Mesendoderm (in vitro differentiated cells): ENCODE results near the gene MCF2L.

Source experiments
- DNase-seq: peaks from one replicate; pipeline ENCODE4 v3.0.0; 2013
- H2AK5ac ChIP-seq: 2 replicates; pipeline ENCODE4 v1.6.1; 2013; ENCODE audit warnings: low read length, inconsistent platforms
- H2BK120ac ChIP-seq: 2 replicates; pipeline ENCODE4 v1.6.1; 2013; ENCODE audit warnings: low read depth, mild to moderate bottlenecking, low read length, moderate library complexity, mixed read lengths
- H2BK15ac ChIP-seq: replicated peaks from 2 replicates; pipeline ENCODE4 v1.6.1; 2013; ENCODE audit warnings: low read depth, mild to moderate bottlenecking, moderate library complexity
- H2BK5ac ChIP-seq: 2 replicates; pipeline ENCODE4 v1.6.1; 2013; ENCODE audit warnings: low read length, inconsistent platforms
- H3K18ac ChIP-seq: 2 replicates; pipeline ENCODE4 v1.6.1; 2013; ENCODE audit warnings: mild to moderate bottlenecking, low read length, mixed read lengths
- H3K23ac ChIP-seq: one replicate; pipeline ENCODE4 v1.6.1; 2013; ENCODE audit warnings: low read length
- H3K27ac ChIP-seq: 2 replicates; pipeline ENCODE4 v1.5.1; 2013; ENCODE audit warnings: low read depth, mild to moderate bottlenecking, inconsistent platforms, low read length, moderate library complexity
- H3K27me3 ChIP-seq: 2 replicates; pipeline ENCODE4 v1.6.1; 2013; ENCODE audit warnings: low read length, control low read depth, mild to moderate bottlenecking, inconsistent platforms; ENCODE audit not compliant: insufficient read depth, poor library complexity
- H3K36me3 ChIP-seq: 2 replicates; pipeline ENCODE4 v1.6.1; 2013; ENCODE audit warnings: low read length, inconsistent platforms; ENCODE audit not compliant: control insufficient read depth, insufficient read depth
- H3K4ac ChIP-seq: one replicate; pipeline ENCODE4 v1.6.1; 2013; ENCODE audit warnings: low read depth, mild to moderate bottlenecking, low read length, moderate library complexity
- H3K4me1 ChIP-seq: 2 replicates; pipeline ENCODE4 v1.6.1; 2013; ENCODE audit warnings: low read depth, low read length, inconsistent platforms; ENCODE audit not compliant: control insufficient read depth
- H3K4me2 ChIP-seq: 2 replicates; pipeline ENCODE4 v1.6.1; 2013; ENCODE audit warnings: low read length
- H3K4me3 ChIP-seq: 2 replicates; pipeline ENCODE4 v1.5.1; 2013; ENCODE audit warnings: mild to moderate bottlenecking, low read length
- H3K56ac ChIP-seq: one replicate; pipeline ENCODE4 v1.6.1; 2013; ENCODE audit warnings: low read length
- H3K79me1 ChIP-seq: 2 replicates; pipeline ENCODE4 v1.6.1; 2013; ENCODE audit warnings: low read length, inconsistent platforms
- H3K79me2 ChIP-seq: 2 replicates; pipeline ENCODE4 v1.6.1; 2013; ENCODE audit warnings: mild to moderate bottlenecking, low read length; ENCODE audit not compliant: control insufficient read depth, insufficient read depth
- H3K9ac ChIP-seq: 2 replicates; pipeline ENCODE4 v1.6.1; 2013; ENCODE audit warnings: low read length, inconsistent platforms
- H4K5ac ChIP-seq: one replicate; pipeline ENCODE4 v1.6.1; 2013; ENCODE audit warnings: low read length
- H4K8ac ChIP-seq: one replicate; pipeline ENCODE4 v1.6.1; 2013; ENCODE audit warnings: low read depth, mild to moderate bottlenecking, control low read depth, low read length, moderate library complexity
- WGBS: extraction: QIAGEN DNeasy Blood & Tissue Kit; methylation state at CpG from one replicate; pipeline ENCODE4 v1.1.7; 2013; ENCODE audit warnings: low lambda C conversion rate, missing lambda C conversion rate; ENCODE audit not compliant: insufficient coverage; ENCODE audit errors: extremely low coverage; 5-methylcytosine and 5-hydroxymethylcytosine counted together

The MCF2L gene

GRCh38 chr13:112973577-112973951, 4.5 kb downstream of the MCF2L start:
- Histone ChIP-seq H2BK5ac (no peak overlapping the region), H3K79me2 (no peaks in the 10 kb centered on the region), H2BK15ac (no peak overlapping the region), H3K9ac (no peak overlapping the region), H3K79me1 (no peaks in the 10 kb centered on the region), H3K4me1 (no peaks in the 10 kb centered on the region), H3K27ac (no peak overlapping the region), H3K18ac (no peak overlapping the region), H3K56ac (no peak overlapping the region), H3K36me3 (no peaks in the 10 kb centered on the region), H3K4me3 (no peak overlapping the region), H3K27me3 (no peaks in the 10 kb centered on the region), H3K23ac (no peak overlapping the region), H2AK5ac (no peak overlapping the region), H4K5ac (no peak overlapping the region), H2BK120ac (no peak overlapping the region), H3K4me2 (no peak overlapping the region), H4K8ac (no peak overlapping the region), H3K4ac (no peak overlapping the region)
- WGBS = no CpG with 5 or more reads among the region's 18 CpGs
- no peak for DNase-seq

- Histone ChIP-seq H3K79me2 (no peaks in the 10 kb centered on the region), H3K4me2 (no peak overlapping the region), H3K27ac (no peak overlapping the region), H3K4me3 (no peak overlapping the region), H2BK15ac (no peak overlapping the region), H3K4me1 (no peaks in the 10 kb centered on the region), H3K56ac (no peak overlapping the region), H2AK5ac (no peak overlapping the region), H3K79me1 (no peaks in the 10 kb centered on the region), H3K23ac (no peak overlapping the region), H3K9ac (no peak overlapping the region), H3K27me3 (no peaks in the 10 kb centered on the region), H3K18ac (no peak overlapping the region), H4K5ac (no peak overlapping the region), H3K4ac (no peak overlapping the region), H2BK120ac (no peak overlapping the region), H2BK5ac (no peak overlapping the region), H4K8ac (no peak overlapping the region), H3K36me3 (no peaks in the 10 kb centered on the region)
- no peak for DNase-seq
- WGBS = no CpG with 5 or more reads among the region's 8 CpGs
Observed at GRCh38 chr13:112974125-112974524, 5.1 kb downstream of the MCF2L start.

- Histone ChIP-seq H3K36me3 (no peaks in the 10 kb centered on the region), H3K18ac (no peak overlapping the region), H2BK15ac (no peak overlapping the region), H3K4ac (no peak overlapping the region), H3K27me3 (no peaks in the 10 kb centered on the region), H4K8ac (no peak overlapping the region), H3K56ac (no peak overlapping the region), H3K9ac (no peak overlapping the region), H2AK5ac (no peak overlapping the region), H3K79me1 (no peaks in the 10 kb centered on the region), H3K4me3 (no peak overlapping the region), H3K79me2 (no peaks in the 10 kb centered on the region), H3K4me2 (no peak overlapping the region), H2BK120ac (no peak overlapping the region), H3K4me1 (no peaks in the 10 kb centered on the region), H4K5ac (no peak overlapping the region), H3K23ac (no peak overlapping the region), H2BK5ac (no peak overlapping the region), H3K27ac (no peak overlapping the region)
- WGBS = no CpG with 5 or more reads among the region's 13 CpGs
- no peak for DNase-seq
Observed at GRCh38 chr13:112974671-112975070, 5.7 kb downstream of the MCF2L start.

- Histone ChIP-seq H3K36me3 (no peaks in the 10 kb centered on the region), H2BK15ac (no peak overlapping the region), H3K56ac (no peak overlapping the region), H2BK5ac (no peak overlapping the region), H3K4ac (no peak overlapping the region), H3K4me2 (no peak overlapping the region), H3K4me1 (no peaks in the 10 kb centered on the region), H3K4me3 (no peak overlapping the region), H4K5ac (no peak overlapping the region), H3K27me3 (no peaks in the 10 kb centered on the region), H3K18ac (no peak overlapping the region), H4K8ac (no peak overlapping the region), H3K79me1 (no peaks in the 10 kb centered on the region), H3K79me2 (no peaks in the 10 kb centered on the region), H2BK120ac (no peak overlapping the region), H3K27ac (no peak overlapping the region), H2AK5ac (no peak overlapping the region), H3K9ac (no peak overlapping the region), H3K23ac (no peak overlapping the region)
- no CpG with 5 or more reads among the region's 21 CpGs for WGBS
- DNase-seq = no peak
Observed at GRCh38 chr13:112975401-112975939, 6.5 kb downstream of the MCF2L start.

- Histone ChIP-seq H3K27me3 (no peaks in the 10 kb centered on the region), H2BK5ac (no peak overlapping the region), H2AK5ac (no peak overlapping the region), H3K23ac (no peak overlapping the region), H3K27ac (no peak overlapping the region), H3K4ac (no peak overlapping the region), H2BK120ac (no peak overlapping the region), H3K9ac (no peak overlapping the region), H3K36me3 (no peaks in the 10 kb centered on the region), H3K4me3 (no peak overlapping the region), H4K5ac (no peak overlapping the region), H3K4me2 (no peak overlapping the region), H3K4me1 (no peaks in the 10 kb centered on the region), H3K79me2 (no peaks in the 10 kb centered on the region), H3K18ac (no peak overlapping the region), H4K8ac (no peak overlapping the region), H3K56ac (no peak overlapping the region), H2BK15ac (no peak overlapping the region), H3K79me1 (no peaks in the 10 kb centered on the region)
- DNase-seq = no peak
- WGBS = no CpG with 5 or more reads among the region's 20 CpGs
Observed at GRCh38 chr13:112976526-112976925, 7.5 kb downstream of the MCF2L start.

- Histone ChIP-seq H3K27me3 (no peaks in the 10 kb centered on the region), H3K18ac (no peak overlapping the region)
- DNase-seq = no peak
Observed at GRCh38 chr13:112977091-112977490, 8.1 kb downstream of the MCF2L start.

More at GRCh38 chr13:112977091-112977490, 8.1 kb downstream of the MCF2L start:
- WGBS = no CpG with 5 or more reads among the region's 11 CpGs
- Histone ChIP-seq H3K4me3 (no peak overlapping the region), H3K56ac (no peak overlapping the region), H3K9ac (no peak overlapping the region), H3K27ac (no peak overlapping the region), H2AK5ac (no peak overlapping the region), H3K4me1 (no peaks in the 10 kb centered on the region), H3K4me2 (no peak overlapping the region), H4K8ac (no peak overlapping the region), H3K36me3 (no peaks in the 10 kb centered on the region), H2BK120ac (no peak overlapping the region), H2BK5ac (no peak overlapping the region), H3K4ac (no peak overlapping the region), H4K5ac (no peak overlapping the region), H3K79me1 (no peaks in the 10 kb centered on the region), H3K79me2 (no peaks in the 10 kb centered on the region), H3K23ac (no peak overlapping the region), H2BK15ac (no peak overlapping the region)
